SK-N-SH treated with all-trans-retinoic acid at 6 μM for 48 hours (cell line): ENCODE measurements around the gene CDK5R1.

Experiments
- ATAC-seq: fragments of 200-7000 bp; cut with Tn5 transposase; 3 replicates; pipeline ENCODE4 v1.9.1; 2020; ENCODE audit warnings: mild to moderate bottlenecking, moderate library complexity
- ARNTL ChIP-seq: fragments of 450-650 bp; formaldehyde crosslinking; IDR thresholded peaks from 2 replicates; pipeline ENCODE4 v1.5.0; 2020; ENCODE audit warnings: low read depth, mild to moderate bottlenecking, moderate library complexity, borderline replicate concordance
- BACH2 ChIP-seq: fragments of 250-450 bp; sonication (Bioruptor Pico); IDR thresholded peaks from 2 replicates; pipeline ENCODE4 v1.9.0; 2021; ENCODE audit warnings: mild to moderate bottlenecking, borderline replicate concordance
- CSDC2 ChIP-seq: fragments of 250-450 bp; sonication (Bioruptor Pico); IDR thresholded peaks from 2 replicates; pipeline ENCODE4 v1.5.0; 2020; ENCODE audit warnings: mild to moderate bottlenecking, moderate library complexity
- ESRRG ChIP-seq: fragments of 250-450 bp; sonication (Bioruptor Pico); IDR thresholded peaks from 2 replicates; pipeline ENCODE4 v1.6.1; 2021; ENCODE audit warnings: mild to moderate bottlenecking
- GLIS3 ChIP-seq: fragments of 250-450 bp; sonication (Bioruptor Pico); IDR thresholded peaks from 2 replicates; pipeline ENCODE4 v1.5.0; 2020; ENCODE audit warnings: mild to moderate bottlenecking, moderate library complexity
- ISL1 ChIP-seq: fragments of 250-450 bp; sonication (Bioruptor Pico); IDR thresholded peaks from 2 replicates; pipeline ENCODE4 v2.1.2; 2022; ENCODE audit warnings: mild to moderate bottlenecking, moderate library complexity
- OSR1 ChIP-seq: fragments of 250-450 bp; sonication (Bioruptor Pico); IDR thresholded peaks from 2 replicates; pipeline ENCODE4 v1.8.0; 2022; ENCODE audit warnings: moderate library complexity, mild to moderate bottlenecking, inconsistent platforms
- PPARA ChIP-seq: fragments of 250-450 bp; sonication (Bioruptor Pico); IDR thresholded peaks from 2 replicates; pipeline ENCODE4 v1.5.0; 2020; ENCODE audit warnings: mild to moderate bottlenecking, borderline replicate concordance
- RARB ChIP-seq: fragments of 250-450 bp; sonication (Bioruptor Pico); IDR thresholded peaks from 2 replicates; pipeline ENCODE4 v1.8.0; 2021; ENCODE audit warnings: mild to moderate bottlenecking, moderate library complexity
- SNAI2 ChIP-seq: fragments of 250-450 bp; sonication (Bioruptor Pico); IDR thresholded peaks from 2 replicates; pipeline ENCODE4 v1.5.0; 2020; ENCODE audit warnings: mild to moderate bottlenecking, moderate library complexity
- TCF4 ChIP-seq: fragments of 250-450 bp; sonication (Bioruptor Pico); IDR thresholded peaks from 2 replicates; pipeline ENCODE4 v1.8.0; 2021; ENCODE audit warnings: mild to moderate bottlenecking, moderate library complexity, borderline replicate concordance
- TOX ChIP-seq: fragments of 250-450 bp; sonication (Bioruptor Pico); IDR thresholded peaks from 2 replicates; pipeline ENCODE4 v1.8.0; 2021; ENCODE audit warnings: mild to moderate bottlenecking, moderate library complexity, borderline replicate concordance
- ZC3H10 ChIP-seq: fragments of 250-450 bp; sonication (Bioruptor Pico); IDR thresholded peaks from 2 replicates; pipeline ENCODE4 v1.5.1; 2021; ENCODE audit warnings: mild to moderate bottlenecking, moderate library complexity
- ZFP3 ChIP-seq: fragments of 250-450 bp; sonication (Bioruptor Pico); IDR thresholded peaks from 2 replicates; pipeline ENCODE4 v1.5.0; 2020; ENCODE audit warnings: mild to moderate bottlenecking, moderate library complexity
- ZFP30 ChIP-seq: fragments of 450-650 bp; formaldehyde crosslinking; IDR thresholded peaks from 2 replicates; pipeline ENCODE4 v1.5.0; 2022; ENCODE audit warnings: mild to moderate bottlenecking, moderate library complexity
- ZNF565 ChIP-seq: fragments of 450-650 bp; formaldehyde crosslinking; conservative IDR thresholded peaks from 2 replicates; pipeline ENCODE4 v1.5.0; 2020; ENCODE audit warnings: low read depth, mild to moderate bottlenecking, moderate library complexity
- ZNF70 ChIP-seq: fragments of 450-650 bp; formaldehyde crosslinking; IDR thresholded peaks from 2 replicates; pipeline ENCODE4 v1.5.0; 2020; ENCODE audit warnings: mild to moderate bottlenecking, moderate library complexity
- ZNF8 ChIP-seq: fragments of 450-650 bp; formaldehyde crosslinking; IDR thresholded peaks from 2 replicates; pipeline ENCODE4 v1.5.0; 2020; ENCODE audit warnings: mild to moderate bottlenecking, moderate library complexity
- TF ChIP-seq, protein P1 (sequence below): fragments of 250-450 bp; sonication (Bioruptor Pico); IDR thresholded peaks from 2 replicates; pipeline ENCODE4 v1.5.1; 2020; ENCODE audit warnings: low read depth, mild to moderate bottlenecking, moderate library complexity
- TF ChIP-seq, protein P2 (sequence below): fragments of 250-450 bp; sonication (Bioruptor Pico); IDR thresholded peaks from 2 replicates; pipeline ENCODE4 v1.5.1; 2021; ENCODE audit warnings: mild to moderate bottlenecking, moderate library complexity
- TF ChIP-seq, protein P3 (sequence below): fragments of 250-450 bp; sonication (Bioruptor Pico); IDR thresholded peaks from 2 replicates; pipeline ENCODE4 v1.5.0; 2020; ENCODE audit warnings: mild to moderate bottlenecking, moderate library complexity
- TF ChIP-seq, protein P4 (sequence below): fragments of 250-450 bp; sonication (Bioruptor Pico); IDR thresholded peaks from 2 replicates; pipeline ENCODE4 v1.8.0; 2021; ENCODE audit warnings: low read depth, mild to moderate bottlenecking, moderate library complexity, borderline replicate concordance

CDK5R1 gene

DNA sequence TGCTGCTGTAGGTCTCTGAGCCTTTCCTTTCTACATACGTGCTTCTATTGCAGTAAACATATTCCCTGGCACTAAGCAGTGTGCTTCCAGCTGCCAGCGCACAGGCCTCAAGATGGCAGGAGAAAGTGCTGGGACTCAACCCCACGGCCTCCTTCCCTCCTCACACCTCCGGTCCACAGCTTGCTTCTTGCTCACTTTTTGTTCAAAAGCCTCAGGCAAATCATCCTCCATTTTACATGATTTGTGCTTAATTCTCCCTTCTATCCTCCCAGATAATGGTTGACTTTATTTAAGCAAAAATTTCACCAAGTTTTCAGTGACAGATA is 5.4 kb downstream of the CDK5R1 start:
- TF ChIP-seq OSR1 (CRISPR knock-in tag), result no peak
- TF ChIP-seq PPARA (CRISPR knock-in tag), result no peak
- TF ChIP-seq TOX (CRISPR knock-in tag), result no peak
- TF ChIP-seq ZNF70 (CRISPR knock-in tag), result no peak
- TF ChIP-seq, protein P1, sequence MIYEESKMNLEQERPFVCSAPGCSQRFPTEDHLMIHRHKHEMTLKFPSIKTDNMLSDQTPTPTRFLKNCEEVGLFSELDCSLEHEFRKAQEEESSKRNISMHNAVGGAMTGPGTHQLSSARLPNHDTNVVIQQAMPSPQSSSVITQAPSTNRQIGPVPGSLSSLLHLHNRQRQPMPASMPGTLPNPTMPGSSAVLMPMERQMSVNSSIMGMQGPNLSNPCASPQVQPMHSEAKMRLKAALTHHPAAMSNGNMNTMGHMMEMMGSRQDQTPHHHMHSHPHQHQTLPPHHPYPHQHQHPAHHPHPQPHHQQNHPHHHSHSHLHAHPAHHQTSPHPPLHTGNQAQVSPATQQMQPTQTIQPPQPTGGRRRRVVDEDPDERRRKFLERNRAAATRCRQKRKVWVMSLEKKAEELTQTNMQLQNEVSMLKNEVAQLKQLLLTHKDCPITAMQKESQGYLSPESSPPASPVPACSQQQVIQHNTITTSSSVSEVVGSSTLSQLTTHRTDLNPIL (CRISPR knock-in tag), result no peak
- no peak for TF ChIP-seq ARNTL (CRISPR knock-in tag)
- no peak for TF ChIP-seq ZNF8 (CRISPR knock-in tag)
- TF ChIP-seq ZFP3 (CRISPR knock-in tag), result no peak
- TF ChIP-seq, protein P2, sequence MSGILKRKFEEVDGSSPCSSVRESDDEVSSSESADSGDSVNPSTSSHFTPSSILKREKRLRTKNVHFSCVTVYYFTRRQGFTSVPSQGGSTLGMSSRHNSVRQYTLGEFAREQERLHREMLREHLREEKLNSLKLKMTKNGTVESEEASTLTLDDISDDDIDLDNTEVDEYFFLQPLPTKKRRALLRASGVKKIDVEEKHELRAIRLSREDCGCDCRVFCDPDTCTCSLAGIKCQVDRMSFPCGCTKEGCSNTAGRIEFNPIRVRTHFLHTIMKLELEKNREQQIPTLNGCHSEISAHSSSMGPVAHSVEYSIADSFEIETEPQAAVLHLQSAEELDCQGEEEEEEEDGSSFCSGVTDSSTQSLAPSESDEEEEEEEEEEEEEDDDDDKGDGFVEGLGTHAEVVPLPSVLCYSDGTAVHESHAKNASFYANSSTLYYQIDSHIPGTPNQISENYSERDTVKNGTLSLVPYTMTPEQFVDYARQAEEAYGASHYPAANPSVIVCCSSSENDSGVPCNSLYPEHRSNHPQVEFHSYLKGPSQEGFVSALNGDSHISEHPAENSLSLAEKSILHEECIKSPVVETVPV (CRISPR knock-in tag), result no peak
- TF ChIP-seq ZFP30 (CRISPR knock-in tag), result no peak
- no peak for ATAC-seq

DNA sequence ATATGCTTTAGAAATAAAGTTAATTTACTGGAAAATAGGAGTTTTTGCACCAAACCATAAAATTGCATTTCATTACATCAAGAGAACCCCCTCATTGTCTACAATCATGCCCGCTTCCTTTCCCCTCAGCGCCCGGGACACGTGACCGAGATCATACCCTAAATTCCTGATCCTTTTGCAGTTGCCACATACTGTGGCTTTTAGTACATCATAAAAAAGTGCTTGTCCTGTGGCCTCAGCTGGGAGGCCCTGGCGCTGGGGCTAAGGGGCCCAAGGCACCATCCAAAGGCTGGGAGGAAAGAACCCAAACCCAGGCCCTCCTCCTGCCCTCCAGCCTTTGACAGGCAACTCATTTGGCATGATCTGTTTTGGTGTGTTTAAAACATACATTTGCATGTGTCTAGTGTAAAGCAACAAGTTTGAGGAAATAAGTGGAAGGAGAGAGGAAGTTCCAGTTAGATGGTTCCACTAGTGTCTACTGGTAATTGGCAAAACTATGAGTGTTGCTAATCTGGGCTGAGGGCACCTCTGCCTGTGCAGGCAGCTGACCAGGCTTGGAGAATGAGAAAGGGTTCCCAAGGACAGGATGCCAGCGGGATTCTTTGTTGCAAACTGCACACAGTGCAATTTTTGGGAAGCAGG is 6.0 kb downstream of the CDK5R1 start:
- no peak for ATAC-seq
- no peak for TF ChIP-seq ZFP3 (CRISPR knock-in tag)
- no peak for TF ChIP-seq ZNF8 (CRISPR knock-in tag)
- TF ChIP-seq, protein P3, sequence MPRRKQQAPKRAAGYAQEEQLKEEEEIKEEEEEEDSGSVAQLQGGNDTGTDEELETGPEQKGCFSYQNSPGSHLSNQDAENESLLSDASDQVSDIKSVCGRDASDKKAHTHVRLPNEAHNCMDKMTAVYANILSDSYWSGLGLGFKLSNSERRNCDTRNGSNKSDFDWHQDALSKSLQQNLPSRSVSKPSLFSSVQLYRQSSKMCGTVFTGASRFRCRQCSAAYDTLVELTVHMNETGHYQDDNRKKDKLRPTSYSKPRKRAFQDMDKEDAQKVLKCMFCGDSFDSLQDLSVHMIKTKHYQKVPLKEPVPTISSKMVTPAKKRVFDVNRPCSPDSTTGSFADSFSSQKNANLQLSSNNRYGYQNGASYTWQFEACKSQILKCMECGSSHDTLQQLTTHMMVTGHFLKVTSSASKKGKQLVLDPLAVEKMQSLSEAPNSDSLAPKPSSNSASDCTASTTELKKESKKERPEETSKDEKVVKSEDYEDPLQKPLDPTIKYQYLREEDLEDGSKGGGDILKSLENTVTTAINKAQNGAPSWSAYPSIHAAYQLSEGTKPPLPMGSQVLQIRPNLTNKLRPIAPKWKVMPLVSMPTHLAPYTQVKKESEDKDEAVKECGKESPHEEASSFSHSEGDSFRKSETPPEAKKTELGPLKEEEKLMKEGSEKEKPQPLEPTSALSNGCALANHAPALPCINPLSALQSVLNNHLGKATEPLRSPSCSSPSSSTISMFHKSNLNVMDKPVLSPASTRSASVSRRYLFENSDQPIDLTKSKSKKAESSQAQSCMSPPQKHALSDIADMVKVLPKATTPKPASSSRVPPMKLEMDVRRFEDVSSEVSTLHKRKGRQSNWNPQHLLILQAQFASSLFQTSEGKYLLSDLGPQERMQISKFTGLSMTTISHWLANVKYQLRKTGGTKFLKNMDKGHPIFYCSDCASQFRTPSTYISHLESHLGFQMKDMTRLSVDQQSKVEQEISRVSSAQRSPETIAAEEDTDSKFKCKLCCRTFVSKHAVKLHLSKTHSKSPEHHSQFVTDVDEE (CRISPR knock-in tag), result no peak
- TF ChIP-seq, protein P2 (CRISPR knock-in tag), result no peak
- TF ChIP-seq, protein P1 (CRISPR knock-in tag), result no peak
- no peak for TF ChIP-seq CSDC2
- TF ChIP-seq GLIS3 (CRISPR knock-in tag), result no peak
- TF ChIP-seq ESRRG (CRISPR knock-in tag), result no peak
- TF ChIP-seq ZC3H10, result no peak
- no peak for TF ChIP-seq ZNF70 (CRISPR knock-in tag)
- TF ChIP-seq PPARA (CRISPR knock-in tag), result no peak
- no peak for TF ChIP-seq TCF4 (CRISPR knock-in tag)
- TF ChIP-seq, protein P4, sequence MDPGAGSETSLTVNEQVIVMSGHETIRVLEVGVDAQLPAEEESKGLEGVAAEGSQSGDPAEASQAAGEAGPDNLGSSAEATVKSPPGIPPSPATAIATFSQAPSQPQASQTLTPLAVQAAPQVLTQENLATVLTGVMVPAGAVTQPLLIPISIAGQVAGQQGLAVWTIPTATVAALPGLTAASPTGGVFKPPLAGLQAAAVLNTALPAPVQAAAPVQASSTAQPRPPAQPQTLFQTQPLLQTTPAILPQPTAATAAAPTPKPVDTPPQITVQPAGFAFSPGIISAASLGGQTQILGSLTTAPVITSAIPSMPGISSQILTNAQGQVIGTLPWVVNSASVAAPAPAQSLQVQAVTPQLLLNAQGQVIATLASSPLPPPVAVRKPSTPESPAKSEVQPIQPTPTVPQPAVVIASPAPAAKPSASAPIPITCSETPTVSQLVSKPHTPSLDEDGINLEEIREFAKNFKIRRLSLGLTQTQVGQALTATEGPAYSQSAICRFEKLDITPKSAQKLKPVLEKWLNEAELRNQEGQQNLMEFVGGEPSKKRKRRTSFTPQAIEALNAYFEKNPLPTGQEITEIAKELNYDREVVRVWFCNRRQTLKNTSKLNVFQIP (CRISPR knock-in tag), result no peak
- no peak for TF ChIP-seq ARNTL (CRISPR knock-in tag)
- no peak for TF ChIP-seq SNAI2
- TF ChIP-seq TOX (CRISPR knock-in tag), result no peak
- no peak for TF ChIP-seq ISL1 (CRISPR knock-in tag)
- no peak for TF ChIP-seq ZFP30 (CRISPR knock-in tag)
- no peak for TF ChIP-seq OSR1 (CRISPR knock-in tag)

DNA sequence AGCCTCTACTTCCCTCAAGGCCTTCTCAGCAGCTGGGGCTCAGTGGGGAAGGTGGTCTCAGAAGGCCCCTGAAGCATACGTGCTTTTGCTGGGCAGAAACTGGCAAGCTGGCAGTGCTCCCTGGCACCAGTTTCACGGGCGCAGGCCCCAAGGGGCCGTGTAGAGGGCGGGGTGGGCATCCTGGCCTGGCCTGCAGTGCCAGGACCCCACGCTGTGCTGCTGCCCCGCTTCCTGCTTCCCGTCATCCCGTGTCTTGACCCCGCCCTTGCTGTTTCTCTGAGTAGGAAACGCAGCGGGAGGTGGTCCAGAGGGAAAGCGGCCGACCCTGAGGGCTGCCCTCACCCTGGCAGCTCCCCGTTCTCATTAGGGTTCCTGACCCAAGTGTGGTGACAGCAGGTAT is 6.8 kb downstream of the CDK5R1 start:
- ATAC-seq, result no peak
- TF ChIP-seq TCF4 (CRISPR knock-in tag), result no peak
- no peak for TF ChIP-seq RARB
- TF ChIP-seq OSR1 (CRISPR knock-in tag), result no peak
- no peak for TF ChIP-seq ZNF70 (CRISPR knock-in tag)
- TF ChIP-seq ZNF8 (CRISPR knock-in tag), result no peak
- no peak for TF ChIP-seq ZC3H10
- no peak for TF ChIP-seq ZNF565 (CRISPR knock-in tag)
- TF ChIP-seq TOX (CRISPR knock-in tag), result no peak
- no peak for TF ChIP-seq ISL1 (CRISPR knock-in tag)
- TF ChIP-seq, protein P4 (CRISPR knock-in tag), result no peak
- TF ChIP-seq BACH2 (CRISPR knock-in tag), result no peak
- TF ChIP-seq, protein P2 (CRISPR knock-in tag), result no peak
